Stimulated activated naive B cell treated with anti-CD40 and anti-IgM and Interleukin-4, amounts not matched to agents 10 μg/mL and 1 μg/mL and 100 μg/mL, for 72 hours (primary cell): ENCODE results near the gene MPP1.
A peak's percentile ranks its signal among the peaks of the same experiment; 100 is the strongest.
"Not testable (repeated sequence)": the region's sequence is repeated elsewhere in the genome, so short reads cannot be mapped to it uniquely, and the experiment has no call there.

Source experiments
- ATAC-seq, 2 donors: fragments of 150-1000 bp; cut with Tn5 transposase; replicated peaks; 2 replicates each; pipeline ENCODE4 v1.10.0; 2021; ENCODE audit warnings: moderate library complexity in 1 of 2
- DNase-seq: peaks from one replicate; pipeline ENCODE4 v3.0.0; 2021
- H3K27ac Mint-ChIP-seq: one replicate; pipeline ENCODE4 v1.8.0; 2022; ENCODE audit warnings: mild to moderate bottlenecking, mixed read lengths
- H3K27me3 Mint-ChIP-seq, 2 donors: one replicate each; pipeline ENCODE4 v1.8.0; 2022; ENCODE audit warnings: mixed read lengths in 2 of 2
- H3K36me3 Mint-ChIP-seq, 2 donors: one replicate each; pipeline ENCODE4 v1.8.0; 2022; ENCODE audit warnings: mixed read lengths in 2 of 2, mild to moderate bottlenecking in 1 of 2
- H3K4me1 Mint-ChIP-seq, 2 donors: one replicate each; pipeline ENCODE4 v1.8.0; 2022; ENCODE audit warnings: mixed read lengths in 2 of 2, mild to moderate bottlenecking in 1 of 2
- H3K4me3 Mint-ChIP-seq, 2 donors: one replicate each; pipeline ENCODE4 v1.8.0; 2022; ENCODE audit warnings: mild to moderate bottlenecking in 2 of 2, mixed read lengths in 2 of 2, moderate library complexity in 1 of 2
- H3K9me3 Mint-ChIP-seq, 2 donors: one replicate each; pipeline ENCODE4 v1.8.0; 2022; ENCODE audit warnings: mixed read lengths in 2 of 2, mild to moderate bottlenecking in 1 of 2

MPP1 gene

DNA sequence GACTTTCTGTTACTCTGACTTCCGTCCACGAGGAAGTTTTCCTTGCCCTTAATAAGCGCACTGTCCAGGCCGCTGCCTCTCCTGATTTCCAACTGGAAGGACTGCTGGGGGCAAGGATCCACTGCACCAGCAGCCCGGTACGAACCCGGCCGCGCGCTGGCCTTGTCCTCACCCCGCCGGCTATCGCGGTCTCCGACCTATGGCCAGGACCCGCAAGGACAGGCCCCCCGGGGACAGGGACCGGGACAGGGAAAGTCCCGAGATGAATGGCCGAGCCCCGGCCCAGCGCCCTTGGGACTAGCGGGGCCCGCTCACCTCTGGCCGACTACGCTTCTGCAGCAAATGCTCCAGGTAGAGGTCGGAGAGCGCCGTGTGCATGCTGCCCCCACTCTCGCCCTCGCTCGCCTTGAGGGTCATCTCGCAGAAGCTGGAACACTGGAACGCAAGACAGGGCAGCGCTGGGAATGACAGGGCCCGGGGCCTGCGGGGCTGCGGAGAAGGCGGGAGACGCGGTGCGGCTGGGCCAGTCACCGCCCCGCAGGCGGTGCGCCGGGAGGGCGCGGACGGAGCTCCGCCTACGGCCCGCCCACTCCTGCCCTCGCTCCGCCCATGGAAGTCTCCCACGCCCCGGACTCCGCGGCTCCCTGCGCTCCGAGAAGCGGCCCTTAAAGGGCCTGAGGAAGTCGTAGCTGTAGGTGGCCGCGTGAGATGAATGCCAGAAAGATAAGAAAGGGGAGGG is at the start of gene MPP1:
TSS of gene MPP1 (minus strand) at position 529 of the 739 bp plus-strand sequence. CDS start at position 417, 112 bp downstream.
- H3K27ac Mint-ChIP-seq, result peak within 1 kb of the TSS; percentile 47
- DNase-seq (peak; percentile 58), ATAC-seq (peak; percentile 94 to 96)
- peaks cover 6 to 21% of the 10 kb centered on the region in 2 donors for H3K4me1 Mint-ChIP-seq
- no peaks in the 10 kb centered on the region for H3K27me3 Mint-ChIP-seq
- H3K36me3 Mint-ChIP-seq, result no peaks in the 10 kb centered on the region
- H3K9me3 Mint-ChIP-seq, result peaks cover 0 to 4% of the 10 kb centered on the region in 2 donors
- H3K4me3 Mint-ChIP-seq, result peak within 1 kb of the TSS; percentile 79 to 91

DNA sequence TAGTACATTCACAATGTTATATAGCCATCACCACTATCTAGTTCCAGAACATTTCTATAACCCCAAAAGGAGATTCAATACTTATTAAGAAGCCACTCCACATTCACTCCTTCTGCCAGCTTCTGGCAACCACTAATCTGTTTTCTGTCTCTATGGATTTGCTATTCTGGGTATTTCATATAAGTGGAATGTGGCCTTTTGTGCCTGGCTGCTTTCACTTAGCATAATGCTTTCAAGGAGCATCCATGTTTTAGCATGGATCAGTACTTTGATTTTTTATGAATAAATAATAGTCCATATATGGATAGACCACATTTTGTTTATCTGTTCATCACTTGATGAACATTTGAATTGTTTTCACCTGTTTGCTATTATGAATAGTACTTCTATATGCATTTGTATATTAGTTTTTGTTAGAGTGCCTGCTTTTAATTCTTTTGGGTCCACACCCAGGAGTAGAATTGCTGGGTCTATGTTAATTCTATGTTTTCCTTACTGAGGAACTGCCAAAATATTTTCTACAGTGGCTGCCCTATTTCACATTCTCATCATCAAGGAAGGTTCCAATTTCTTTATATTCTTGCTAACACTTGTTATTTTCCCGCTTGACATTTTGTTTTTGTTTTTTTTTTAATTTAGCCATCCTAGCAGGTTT is 45.8 kb upstream of the MPP1 start:
- no peak for DNase-seq
- ATAC-seq, result no peak
- Mint-ChIP-seq H3K27me3 (no peaks in the 10 kb centered on the region), H3K4me3 (no peak overlapping the region), H3K4me1 (no peaks in the 10 kb centered on the region), H3K27ac (no peak overlapping the region), H3K36me3 (peaks cover 3 to 4% of the 10 kb centered on the region in 2 donors), H3K9me3 (peaks cover 1 to 3% of the 10 kb centered on the region in 2 donors)

DNA sequence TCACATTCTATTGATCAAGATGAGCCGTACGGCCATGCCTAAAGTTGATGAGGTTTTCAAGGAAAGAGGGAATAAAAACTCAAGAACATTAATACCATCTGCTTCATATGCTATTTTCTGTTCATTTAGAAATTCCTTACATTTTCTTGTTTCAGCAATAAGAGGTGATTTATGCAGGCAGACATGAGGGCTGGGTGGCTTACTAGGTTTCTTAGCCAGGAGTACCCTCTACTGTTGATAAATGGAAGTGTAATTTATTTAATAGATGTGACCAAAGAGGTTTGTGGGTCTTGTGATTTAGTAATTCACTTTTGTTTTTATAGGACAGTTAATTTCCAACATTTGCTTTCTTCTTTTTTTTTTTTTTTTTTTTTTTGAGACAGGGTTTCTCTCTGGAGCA is 35.6 kb upstream of the MPP1 start:
- DNase-seq, result no peak
- Mint-ChIP-seq H3K36me3 (no peaks in the 10 kb centered on the region), H3K27ac (no peak overlapping the region), H3K9me3 (no peaks in the 10 kb centered on the region), H3K27me3 (no peaks in the 10 kb centered on the region), H3K4me1 (no peaks in the 10 kb centered on the region), H3K4me3 (no peak overlapping the region)
- ATAC-seq, result peak; percentile 60 to 61

DNA sequence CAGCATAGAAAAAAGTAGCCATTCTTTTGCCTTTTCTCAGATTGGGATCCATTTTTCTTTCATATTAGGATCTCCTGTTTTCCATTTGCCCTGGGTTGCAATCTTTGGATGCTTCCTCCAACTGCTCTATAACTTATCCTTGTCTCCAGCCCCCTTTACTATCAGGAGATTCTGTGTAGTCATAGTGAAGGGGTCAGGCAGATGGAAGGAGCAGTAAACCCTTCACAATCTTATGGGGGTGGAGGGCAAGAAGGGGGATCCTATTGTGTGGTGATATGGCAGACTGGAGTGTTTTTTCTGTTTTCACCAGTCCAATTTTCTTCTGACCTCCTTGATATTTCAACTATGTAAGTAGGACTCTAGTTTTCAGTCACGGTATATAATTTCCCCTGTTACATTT is 30.9 kb upstream of the MPP1 start:
- Mint-ChIP-seq H3K9me3 (no peaks in the 10 kb centered on the region), H3K36me3 (no peaks in the 10 kb centered on the region), H3K27me3 (no peaks in the 10 kb centered on the region), H3K4me3 (no peak overlapping the region), H3K27ac (no peak overlapping the region), H3K4me1 (no peaks in the 10 kb centered on the region)
- no peak for ATAC-seq
- no peak for DNase-seq

DNA sequence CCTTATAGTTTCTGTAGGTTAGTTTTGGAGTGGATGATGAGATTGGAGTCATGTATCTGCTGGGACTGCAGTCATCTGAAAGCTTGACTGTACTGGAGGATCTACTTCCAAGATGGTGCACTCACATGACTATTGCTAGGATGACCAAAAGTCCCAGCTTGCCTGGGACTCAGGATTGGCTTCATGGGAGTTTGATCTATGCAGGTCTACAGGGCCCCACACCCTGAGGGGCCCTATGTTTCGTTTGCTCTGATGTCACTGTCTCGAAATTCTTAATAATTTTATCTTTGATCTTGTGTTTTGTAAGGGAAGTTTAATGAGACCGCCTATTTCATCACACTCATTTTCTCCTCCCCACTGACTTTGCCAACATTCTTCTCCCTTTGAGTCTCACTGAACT is 29.3 kb upstream of the MPP1 start, which contains the start of gene SMIM9:
TSS of gene SMIM9 (minus strand) at position 101 of the 400 bp plus-strand sequence. CDS start 3,806 bp downstream, outside the sequence.
- no peaks in the 10 kb centered on the region for H3K27me3 Mint-ChIP-seq
- DNase-seq (no peak), ATAC-seq (no peak)
- no peaks in the 10 kb centered on the region for H3K36me3 Mint-ChIP-seq
- H3K9me3 Mint-ChIP-seq, result no peaks in the 10 kb centered on the region
- no peak within 1 kb of the TSS for H3K4me3 Mint-ChIP-seq
- H3K27ac Mint-ChIP-seq, result no peak within 1 kb of the TSS
- H3K4me1 Mint-ChIP-seq, result peaks cover 4 to 5% of the 10 kb centered on the region in 2 donors

DNA sequence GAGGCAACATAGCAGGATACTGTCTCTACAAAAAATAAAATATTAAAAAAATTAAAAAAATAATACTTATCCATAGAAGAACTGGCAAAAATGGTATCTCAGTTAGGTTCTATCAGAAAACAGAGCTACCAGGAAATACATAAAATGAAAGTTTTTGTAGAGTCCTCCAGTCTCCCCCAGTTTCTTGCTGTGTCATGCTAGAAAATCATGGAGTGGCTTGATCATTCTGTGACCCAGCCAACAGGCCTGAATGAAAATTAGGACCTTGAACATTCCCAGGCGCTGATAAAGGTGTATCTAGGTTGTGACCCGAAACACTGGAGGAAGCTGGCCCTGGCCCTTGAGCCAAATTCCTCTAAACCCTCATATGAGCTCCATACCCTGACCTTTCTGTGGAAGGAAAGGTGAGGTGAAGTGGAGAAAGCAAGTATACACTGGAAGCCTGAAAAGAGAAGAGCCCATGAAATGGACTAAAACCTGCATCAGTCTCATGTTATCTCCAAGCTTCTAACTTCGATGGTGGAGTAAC is 28.5 kb upstream of the MPP1 start:
- ATAC-seq (no peak), DNase-seq (no peak)
- Mint-ChIP-seq H3K9me3 (no peaks in the 10 kb centered on the region), H3K27ac (no peak overlapping the region), H3K36me3 (no peaks in the 10 kb centered on the region), H3K4me3 (no peak overlapping the region), H3K4me1 (peaks cover 8 to 13% of the 10 kb centered on the region in 2 donors), H3K27me3 (no peaks in the 10 kb centered on the region)

DNA sequence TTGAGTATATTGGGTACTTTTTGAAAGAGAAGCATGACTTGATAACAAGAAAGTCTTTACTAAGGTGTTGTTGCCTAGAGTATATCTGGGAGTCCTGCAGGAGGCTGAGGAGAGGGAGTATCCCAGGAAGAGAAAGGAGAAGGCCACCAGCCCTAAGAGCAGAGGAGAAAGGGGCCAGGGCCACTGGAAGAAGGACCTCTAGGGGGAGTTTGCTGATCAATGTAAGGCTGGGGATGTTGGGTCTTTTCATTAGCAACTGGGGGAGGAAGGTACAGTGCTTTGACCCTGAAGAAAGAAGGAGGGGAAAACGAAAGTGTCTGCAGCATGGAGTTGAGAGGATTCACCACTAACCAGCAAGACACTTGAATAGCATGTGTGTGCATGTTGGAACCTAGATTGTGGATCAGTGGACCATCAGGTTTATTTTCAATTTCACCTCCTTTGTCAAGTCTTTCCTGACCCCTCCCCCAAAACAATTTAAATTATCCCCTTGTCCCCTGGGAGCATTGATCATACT is 24.7 kb upstream of the MPP1 start:
- Mint-ChIP-seq H3K4me1 (peaks cover 17 to 21% of the 10 kb centered on the region in 2 donors), H3K27me3 (no peaks in the 10 kb centered on the region), H3K4me3 (no peak overlapping the region), H3K36me3 (no peaks in the 10 kb centered on the region), H3K27ac (no peak overlapping the region), H3K9me3 (no peaks in the 10 kb centered on the region)
- ATAC-seq (no peak), DNase-seq (no peak)

DNA sequence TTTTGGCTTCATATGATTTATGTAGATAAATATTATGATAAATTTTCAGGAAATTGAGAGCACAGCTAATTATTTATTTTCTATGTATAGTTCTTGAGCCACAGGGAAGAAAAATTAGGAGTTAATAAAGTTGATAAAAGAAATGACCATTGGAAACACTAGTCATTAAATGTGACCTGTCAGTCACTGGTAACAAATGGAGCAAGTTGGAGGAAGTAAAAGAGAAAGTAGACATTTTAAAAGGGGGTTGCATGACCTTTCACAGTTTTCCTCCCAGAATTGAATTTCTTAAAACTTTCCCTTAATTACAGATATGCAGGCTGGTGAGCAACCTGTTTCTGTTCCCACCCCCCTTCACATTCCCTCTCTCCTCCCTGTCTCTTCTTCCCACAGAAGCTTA is 23.8 kb upstream of the MPP1 start:
- Mint-ChIP-seq H3K4me1 (peaks cover 17 to 21% of the 10 kb centered on the region in 2 donors), H3K4me3 (peak overlapping the region; percentile 55 to 73), H3K27me3 (no peaks in the 10 kb centered on the region), H3K27ac (peak overlapping the region; percentile 82), H3K9me3 (no peaks in the 10 kb centered on the region), H3K36me3 (no peaks in the 10 kb centered on the region)
- peak in 1 of 2 donors; percentile 16 for ATAC-seq
- no peak for DNase-seq

DNA sequence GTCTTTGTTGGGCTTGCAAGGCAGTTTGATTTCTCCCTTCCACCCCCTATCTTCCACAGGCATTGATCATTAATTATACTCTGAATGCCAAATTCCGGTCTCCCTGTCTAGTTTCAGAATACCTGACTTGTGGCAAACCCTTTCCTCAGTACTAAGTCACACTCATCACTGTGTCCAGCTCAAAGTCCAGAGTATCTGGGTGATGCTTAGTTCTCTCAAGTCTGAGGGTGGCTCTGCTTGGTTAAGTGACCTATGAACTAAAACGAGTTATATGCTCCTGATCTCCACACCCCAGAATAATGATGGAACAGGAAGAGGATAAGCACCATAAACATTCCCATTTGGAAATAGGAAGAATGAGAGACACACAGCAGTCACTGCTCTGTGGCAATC is 22.7 kb upstream of the MPP1 start:
- H3K4me1 Mint-ChIP-seq, result peaks cover 17 to 21% of the 10 kb centered on the region in 2 donors
- H3K27ac Mint-ChIP-seq, result peak overlapping the region; percentile 79
- no peak for DNase-seq
- no peak overlapping the region for H3K4me3 Mint-ChIP-seq
- H3K9me3 Mint-ChIP-seq, result no peaks in the 10 kb centered on the region
- peak in 1 of 2 donors; percentile 16 for ATAC-seq
- no peaks in the 10 kb centered on the region for H3K36me3 Mint-ChIP-seq
- H3K27me3 Mint-ChIP-seq, result no peaks in the 10 kb centered on the region

DNA sequence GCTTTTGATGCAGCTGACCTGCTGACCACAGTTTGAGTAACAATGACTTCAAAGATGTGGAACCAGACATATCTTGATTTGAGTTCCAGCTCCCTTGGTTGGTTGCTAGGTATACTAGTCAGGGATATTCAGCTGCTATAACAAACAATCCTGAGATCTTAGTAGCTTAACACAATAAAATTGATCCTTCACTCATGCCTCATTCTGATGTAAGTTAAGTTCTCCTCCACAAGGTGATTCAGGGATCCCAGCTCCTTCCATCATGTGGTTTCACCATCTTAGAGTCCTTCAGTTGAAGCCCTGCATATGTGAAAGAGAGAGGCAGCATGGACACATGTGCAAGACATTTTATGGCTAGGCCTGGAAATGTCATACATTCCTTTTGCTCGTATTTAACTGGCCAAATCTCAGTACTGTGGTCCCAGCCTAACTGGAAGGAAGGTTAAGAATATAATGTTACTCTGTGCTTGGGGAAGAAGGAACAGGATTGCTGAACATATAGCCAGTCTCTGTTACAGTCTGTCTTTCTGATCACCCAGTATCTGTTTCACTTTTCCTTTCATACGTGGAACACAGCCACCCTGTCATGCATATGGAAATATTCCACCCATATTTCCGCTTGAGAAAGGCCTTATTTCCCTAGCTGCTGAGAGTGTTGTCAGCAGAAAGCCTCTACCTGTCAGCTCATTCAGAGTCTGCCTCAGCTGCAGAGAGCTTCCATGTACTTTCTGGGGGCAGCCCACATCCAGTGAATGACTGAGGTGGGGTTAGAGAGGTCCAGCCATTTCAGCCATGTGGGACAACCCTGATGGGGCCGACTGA is 22.1 kb upstream of the MPP1 start:
- Mint-ChIP-seq H3K36me3 (no peaks in the 10 kb centered on the region), H3K9me3 (no peaks in the 10 kb centered on the region), H3K27me3 (no peaks in the 10 kb centered on the region), H3K4me1 (peaks cover 17 to 21% of the 10 kb centered on the region in 2 donors), H3K4me3 (no peak overlapping the region), H3K27ac (peak overlapping the region; percentile 79)
- peak; percentile 62 to 87 for ATAC-seq
- DNase-seq, result no peak

DNA sequence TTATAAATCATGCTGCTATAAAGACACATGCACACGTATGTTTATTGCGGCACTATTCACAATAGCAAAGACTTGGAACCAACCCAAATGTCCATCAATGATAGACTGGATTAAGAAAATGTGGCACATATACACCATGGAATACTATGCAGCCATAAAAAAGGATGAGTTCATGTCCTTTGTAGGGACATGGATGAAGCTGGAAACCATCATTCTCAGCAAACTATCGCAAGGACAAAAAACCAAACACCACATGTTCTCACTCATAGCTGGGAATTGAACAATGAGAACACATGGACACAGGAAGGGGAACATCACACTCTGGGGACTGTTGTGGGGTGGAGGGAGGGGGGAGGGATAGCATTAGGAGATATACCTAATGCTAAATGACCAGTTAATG is 20.3 kb upstream of the MPP1 start:
- H3K4me1 Mint-ChIP-seq, result peaks cover 19 to 21% of the 10 kb centered on the region in 2 donors
- not testable (repeated sequence) for H3K36me3 Mint-ChIP-seq, H3K27ac Mint-ChIP-seq, ATAC-seq, DNase-seq, H3K9me3 Mint-ChIP-seq, H3K4me3 Mint-ChIP-seq, H3K27me3 Mint-ChIP-seq

DNA sequence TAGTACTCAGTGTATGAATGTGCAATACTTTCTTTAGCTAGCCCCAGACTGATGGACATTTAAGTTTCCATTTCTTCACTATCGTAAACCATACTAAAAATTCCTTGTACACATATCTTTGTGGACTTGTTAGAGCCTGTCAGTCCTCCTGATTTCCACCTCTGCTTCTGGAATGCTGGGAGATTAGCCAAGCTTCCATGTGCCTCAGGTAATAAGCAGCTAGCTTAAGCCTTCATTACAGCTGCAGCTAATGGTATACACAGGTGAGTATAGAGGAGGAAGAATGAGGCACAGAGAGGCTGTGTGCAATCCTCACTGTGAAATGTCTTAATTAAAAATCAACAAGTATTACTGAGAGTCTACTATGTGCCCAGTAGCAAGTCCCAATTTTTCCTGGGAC is 19.4 kb upstream of the MPP1 start:
- Mint-ChIP-seq H3K4me3 (no peak overlapping the region), H3K36me3 (no peaks in the 10 kb centered on the region), H3K4me1 (peaks cover 18% of the 10 kb centered on the region in 2 donors), H3K27ac (no peak overlapping the region), H3K9me3 (no peaks in the 10 kb centered on the region), H3K27me3 (no peaks in the 10 kb centered on the region)
- ATAC-seq, result no peak
- no peak for DNase-seq

DNA sequence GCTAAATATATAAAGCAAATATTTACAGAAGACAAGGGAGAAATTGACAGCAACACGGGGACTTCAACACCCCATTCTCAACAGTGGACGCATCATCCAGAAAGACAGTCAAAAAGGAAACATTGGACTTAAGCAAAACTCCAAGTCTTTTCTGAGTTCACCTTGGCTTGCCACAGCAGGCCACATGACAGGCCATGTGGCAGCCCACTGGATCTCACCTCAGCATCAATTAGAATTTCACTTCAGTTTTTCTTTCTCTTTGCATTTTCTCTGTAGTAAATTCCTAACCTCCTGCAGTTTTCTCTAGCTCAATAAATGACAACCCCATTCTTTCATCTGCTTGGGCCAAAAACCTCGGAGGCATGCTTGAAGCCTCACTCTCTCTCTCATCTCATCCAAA is 16.7 kb upstream of the MPP1 start:
- DNase-seq (no peak), ATAC-seq (no peak)
- H3K4me1 Mint-ChIP-seq, result peaks cover 12 to 13% of the 10 kb centered on the region in 2 donors
- no peaks in the 10 kb centered on the region for H3K9me3 Mint-ChIP-seq
- H3K27ac Mint-ChIP-seq, result no peak overlapping the region
- H3K4me3 Mint-ChIP-seq, result no peak overlapping the region
- no peaks in the 10 kb centered on the region for H3K36me3 Mint-ChIP-seq
- H3K27me3 Mint-ChIP-seq, result no peaks in the 10 kb centered on the region

DNA sequence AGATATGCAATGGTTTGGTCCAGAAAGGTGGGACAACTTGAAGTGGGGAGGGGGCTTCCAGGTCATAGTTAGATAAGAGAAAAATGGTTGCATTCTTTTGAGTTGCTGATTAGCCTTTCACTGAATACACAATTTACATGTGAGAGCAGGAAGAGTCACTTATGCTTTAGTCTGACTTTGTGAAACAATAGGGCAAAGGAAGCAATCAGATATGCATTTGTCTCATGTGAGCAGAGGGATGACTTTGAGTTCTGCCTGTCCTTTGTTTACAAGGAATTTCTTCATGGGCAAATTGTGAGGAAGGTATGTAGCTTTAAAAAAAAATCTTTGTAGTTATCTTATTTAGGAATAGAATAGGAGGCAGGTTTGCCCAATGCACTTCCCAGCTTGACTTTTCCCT is 16.2 kb upstream of the MPP1 start:
- no peaks in the 10 kb centered on the region for H3K27me3 Mint-ChIP-seq
- H3K4me3 Mint-ChIP-seq, result no peak overlapping the region
- H3K4me1 Mint-ChIP-seq, result peaks cover 12 to 13% of the 10 kb centered on the region in 2 donors
- DNase-seq (no peak), ATAC-seq (no peak)
- no peaks in the 10 kb centered on the region for H3K36me3 Mint-ChIP-seq
- no peak overlapping the region for H3K27ac Mint-ChIP-seq
- H3K9me3 Mint-ChIP-seq, result no peaks in the 10 kb centered on the region
